ENCODE results near the gene KNTC1. TPM values are rescaled to one million over a fixed set of nuclear protein-coding genes. Genes with fewer than 3 reads are reported as not detected.
"Not testable (repeated sequence)": the region's sequence is repeated elsewhere in the genome, so short reads cannot be mapped to it uniquely, and the experiment has no call there.

Gene KNTC1
- total and polyA plus RNA-seq, 4 donors: 15.0 to 27.9 (median 25.5) TPM

- Histone ChIP-seq H3K9me3 (ENCODE audit: control insufficient read depth, insufficient read depth, low read length) (no peaks in the 10 kb centered on the region), H3K4me3 (ENCODE audit: low read depth, low read length) (no peak overlapping the region), H3K4me1 (ENCODE audit: control insufficient read depth, insufficient read depth, low read length) (no peaks in the 10 kb centered on the region), H3K36me3 (ENCODE audit: control insufficient read depth, insufficient read depth, low read length) (peaks cover 24% of the 10 kb centered on the region), H3K27ac (ENCODE audit: low read depth, low read length) (no peak overlapping the region), H3K27me3 (ENCODE audit: control insufficient read depth, insufficient read depth, low read length) (no peaks in the 10 kb centered on the region)
- DNase-seq (ENCODE audit: low read depth in 4 of 6, low spot score in 6 of 6): no peak
- 100% methylated on average over 1 of the region's 2 CpGs for WGBS (ENCODE audit: insufficient coverage)
These were observed 18.8 kb downstream of the KNTC1 start for GRCh38 chr12:122545855-122546254.

GRCh38 chr12:122547330-122547729 lies 20.3 kb downstream of the KNTC1 start:
- Histone ChIP-seq H3K27ac (ENCODE audit: low read depth, low read length) (no peak overlapping the region), H3K4me3 (ENCODE audit: low read depth, low read length) (no peak overlapping the region), H3K4me1 (ENCODE audit: control insufficient read depth, insufficient read depth, low read length) (no peaks in the 10 kb centered on the region), H3K9me3 (ENCODE audit: control insufficient read depth, insufficient read depth, low read length) (no peaks in the 10 kb centered on the region), H3K27me3 (ENCODE audit: control insufficient read depth, insufficient read depth, low read length) (no peaks in the 10 kb centered on the region), H3K36me3 (ENCODE audit: control insufficient read depth, insufficient read depth, low read length) (peaks cover 26% of the 10 kb centered on the region)
- no peak for DNase-seq (ENCODE audit: low read depth in 4 of 6, low spot score in 6 of 6)
- WGBS (ENCODE audit: insufficient coverage): 83% methylated on average over 1 of the region's 5 CpGs

GRCh38 chr12:122558745-122559641 lies 31.9 kb downstream of the KNTC1 start:
- H3K9me3 ChIP-seq (ENCODE audit: control insufficient read depth, insufficient read depth, low read length): no peaks in the 10 kb centered on the region
- no peaks in the 10 kb centered on the region for H3K4me1 ChIP-seq (ENCODE audit: control insufficient read depth, insufficient read depth, low read length)
- no peaks in the 10 kb centered on the region for H3K27me3 ChIP-seq (ENCODE audit: control insufficient read depth, insufficient read depth, low read length)
- H3K27ac ChIP-seq (ENCODE audit: low read depth, low read length): no peak overlapping the region
- peaks cover 23% of the 10 kb centered on the region for H3K36me3 ChIP-seq (ENCODE audit: control insufficient read depth, insufficient read depth, low read length)
- H3K4me3 ChIP-seq (ENCODE audit: low read depth, low read length): no peak overlapping the region
- 100% methylated on average over 6 of the region's 16 CpGs for WGBS (ENCODE audit: insufficient coverage)
- DNase-seq (ENCODE audit: low read depth in 4 of 6, low spot score in 6 of 6): no peak

GRCh38 chr12:122560138-122560537 lies 33.1 kb downstream of the KNTC1 start:
- H3K4me3 ChIP-seq (ENCODE audit: low read depth, low read length): no peak overlapping the region
- no peaks in the 10 kb centered on the region for H3K9me3 ChIP-seq (ENCODE audit: control insufficient read depth, insufficient read depth, low read length)
- H3K27me3 ChIP-seq (ENCODE audit: control insufficient read depth, insufficient read depth, low read length): no peaks in the 10 kb centered on the region
- no peaks in the 10 kb centered on the region for H3K4me1 ChIP-seq (ENCODE audit: control insufficient read depth, insufficient read depth, low read length)
- no peak overlapping the region for H3K27ac ChIP-seq (ENCODE audit: low read depth, low read length)
- 100% methylated on average over 1 of the region's 3 CpGs for WGBS (ENCODE audit: insufficient coverage)
- peaks cover 28% of the 10 kb centered on the region for H3K36me3 ChIP-seq (ENCODE audit: control insufficient read depth, insufficient read depth, low read length)
- DNase-seq (ENCODE audit: low read depth in 4 of 6, low spot score in 6 of 6): no peak

- Histone ChIP-seq H3K27me3 (ENCODE audit: control insufficient read depth, insufficient read depth, low read length) (no peaks in the 10 kb centered on the region), H3K9me3 (ENCODE audit: control insufficient read depth, insufficient read depth, low read length) (no peaks in the 10 kb centered on the region), H3K36me3 (ENCODE audit: control insufficient read depth, insufficient read depth, low read length) (peaks cover 18% of the 10 kb centered on the region), H3K4me3 (ENCODE audit: low read depth, low read length) (no peak overlapping the region), H3K4me1 (ENCODE audit: control insufficient read depth, insufficient read depth, low read length) (no peaks in the 10 kb centered on the region), H3K27ac (ENCODE audit: low read depth, low read length) (no peak overlapping the region)
- no peak for DNase-seq (ENCODE audit: low read depth in 4 of 6, low spot score in 6 of 6)
- WGBS (ENCODE audit: insufficient coverage): 100% methylated on average over 1 of the region's 4 CpGs
These were observed 36.3 kb downstream of the KNTC1 start for GRCh38 chr12:122563361-122563760.

GRCh38 chr12:122566816-122567215 lies 39.8 kb downstream of the KNTC1 start:
- 100% methylated on average over 4 of the region's 5 CpGs for WGBS (ENCODE audit: insufficient coverage)
- peaks cover 17% of the 10 kb centered on the region for H3K36me3 ChIP-seq (ENCODE audit: control insufficient read depth, insufficient read depth, low read length)
- H3K27ac ChIP-seq (ENCODE audit: low read depth, low read length); H3K27me3 ChIP-seq (ENCODE audit: control insufficient read depth, insufficient read depth, low read length); H3K9me3 ChIP-seq (ENCODE audit: control insufficient read depth, insufficient read depth, low read length); H3K4me3 ChIP-seq (ENCODE audit: low read depth, low read length); DNase-seq (ENCODE audit: low read depth in 4 of 6, low spot score in 6 of 6); H3K4me1 ChIP-seq (ENCODE audit: control insufficient read depth, insufficient read depth, low read length): not testable (repeated sequence)

- peaks cover 12% of the 10 kb centered on the region for H3K36me3 ChIP-seq (ENCODE audit: control insufficient read depth, insufficient read depth, low read length)
- no peaks in the 10 kb centered on the region for H3K4me1 ChIP-seq (ENCODE audit: control insufficient read depth, insufficient read depth, low read length)
- H3K27me3 ChIP-seq (ENCODE audit: control insufficient read depth, insufficient read depth, low read length): no peaks in the 10 kb centered on the region
- no peak overlapping the region for H3K27ac ChIP-seq (ENCODE audit: low read depth, low read length)
- 96% methylated on average over 4 of the region's 5 CpGs for WGBS (ENCODE audit: insufficient coverage)
- no peaks in the 10 kb centered on the region for H3K9me3 ChIP-seq (ENCODE audit: control insufficient read depth, insufficient read depth, low read length)
- no peak overlapping the region for H3K4me3 ChIP-seq (ENCODE audit: low read depth, low read length)
- no peak for DNase-seq (ENCODE audit: low read depth in 4 of 6, low spot score in 6 of 6)
These were observed 42.2 kb downstream of the KNTC1 start for GRCh38 chr12:122569288-122569687.

- H3K36me3 ChIP-seq (ENCODE audit: control insufficient read depth, insufficient read depth, low read length): peaks cover 16% of the 10 kb centered on the region
- not testable (repeated sequence) for DNase-seq (ENCODE audit: low read depth in 4 of 6, low spot score in 6 of 6); H3K4me3 ChIP-seq (ENCODE audit: low read depth, low read length); H3K27me3 ChIP-seq (ENCODE audit: control insufficient read depth, insufficient read depth, low read length); H3K27ac ChIP-seq (ENCODE audit: low read depth, low read length); H3K4me1 ChIP-seq (ENCODE audit: control insufficient read depth, insufficient read depth, low read length); H3K9me3 ChIP-seq (ENCODE audit: control insufficient read depth, insufficient read depth, low read length)
- 100% methylated on average over 2 of the region's 3 CpGs for WGBS (ENCODE audit: insufficient coverage)
These were observed 43.0 kb downstream of the KNTC1 start for GRCh38 chr12:122570006-122570405.

GRCh38 chr12:122571821-122572220 lies 44.8 kb downstream of the KNTC1 start:
- no peak overlapping the region for H3K4me3 ChIP-seq (ENCODE audit: low read depth, low read length)
- no peaks in the 10 kb centered on the region for H3K27me3 ChIP-seq (ENCODE audit: control insufficient read depth, insufficient read depth, low read length)
- peaks cover 23% of the 10 kb centered on the region for H3K36me3 ChIP-seq (ENCODE audit: control insufficient read depth, insufficient read depth, low read length)
- no peaks in the 10 kb centered on the region for H3K4me1 ChIP-seq (ENCODE audit: control insufficient read depth, insufficient read depth, low read length)
- H3K27ac ChIP-seq (ENCODE audit: low read depth, low read length): no peak overlapping the region
- no peak for DNase-seq (ENCODE audit: low read depth in 4 of 6, low spot score in 6 of 6)
- WGBS (ENCODE audit: insufficient coverage): no CpG with 5 or more reads among the region's 6 CpGs
- H3K9me3 ChIP-seq (ENCODE audit: control insufficient read depth, insufficient read depth, low read length): no peaks in the 10 kb centered on the region

GRCh38 chr12:122583294-122583693 lies 56.2 kb downstream of the KNTC1 start:
- not testable (repeated sequence) for H3K27me3 ChIP-seq (ENCODE audit: control insufficient read depth, insufficient read depth, low read length); DNase-seq (ENCODE audit: low read depth in 4 of 6, low spot score in 6 of 6); H3K9me3 ChIP-seq (ENCODE audit: control insufficient read depth, insufficient read depth, low read length); H3K4me1 ChIP-seq (ENCODE audit: control insufficient read depth, insufficient read depth, low read length); H3K4me3 ChIP-seq (ENCODE audit: low read depth, low read length); H3K27ac ChIP-seq (ENCODE audit: low read depth, low read length)
- WGBS (ENCODE audit: insufficient coverage): 100% methylated on average over 1 of the region's 2 CpGs
- H3K36me3 ChIP-seq (ENCODE audit: control insufficient read depth, insufficient read depth, low read length): peaks cover 20% of the 10 kb centered on the region
